T-helper 1 cell (primary cell): Measurements from ENCODE around the gene LZTS3.
"Not testable (repeated sequence)": the region's sequence is repeated elsewhere in the genome, so short reads cannot be mapped to it uniquely, and the experiment has no call there.

Source experiments
- DNase-seq, 5 donors: peaks; one replicate each; pipeline ENCODE4 v3.0.0-alpha.2; 2012 to 2020

Gene LZTS3

DNA sequence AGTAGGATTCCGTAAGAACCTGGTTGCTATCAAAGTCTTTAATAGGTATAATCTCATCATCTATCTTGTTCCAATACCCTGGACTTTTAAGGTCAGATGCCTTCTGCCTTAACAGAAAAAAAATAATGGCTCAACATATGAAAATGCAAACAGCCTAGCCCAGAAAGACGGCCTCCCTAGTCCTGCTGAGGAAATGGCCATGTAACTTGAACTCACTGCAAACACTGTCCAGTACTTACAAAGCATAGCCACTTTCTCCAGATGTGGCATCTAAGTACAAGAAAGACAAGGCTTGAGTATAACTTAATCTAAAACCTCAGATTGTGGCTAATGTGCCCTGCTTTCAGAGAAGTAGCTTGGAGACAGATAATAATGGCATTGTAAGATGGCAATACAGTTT lies 40.2 kb downstream of the LZTS3 start:
- DNase-seq: no peak

DNA sequence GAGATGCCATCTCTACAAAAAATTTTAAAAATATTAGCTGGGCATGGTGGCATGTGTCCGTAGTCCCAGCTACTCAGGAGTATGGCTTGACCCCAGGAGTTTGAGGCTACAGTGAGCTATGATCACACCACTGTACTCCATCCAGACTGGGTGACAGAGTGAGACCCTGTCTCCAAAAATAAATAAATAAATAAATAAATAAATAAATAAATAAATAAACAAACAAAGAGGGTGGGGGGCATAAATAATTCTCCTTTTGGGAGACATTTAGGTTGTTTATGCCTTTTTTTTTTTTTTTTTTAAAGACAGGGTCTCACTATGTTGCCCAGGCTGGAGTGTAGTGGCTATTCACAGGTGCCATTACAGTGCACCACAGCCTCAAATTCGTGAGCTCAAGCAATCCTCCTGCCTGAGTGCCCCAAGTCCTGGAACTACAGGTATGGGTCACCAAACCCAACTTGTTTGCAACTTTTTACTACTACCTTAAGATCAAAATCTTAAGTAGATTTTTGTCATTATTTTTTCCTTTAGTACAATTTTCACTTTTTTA lies 43.2 kb downstream of the LZTS3 start:
- no peak for DNase-seq

DNA sequence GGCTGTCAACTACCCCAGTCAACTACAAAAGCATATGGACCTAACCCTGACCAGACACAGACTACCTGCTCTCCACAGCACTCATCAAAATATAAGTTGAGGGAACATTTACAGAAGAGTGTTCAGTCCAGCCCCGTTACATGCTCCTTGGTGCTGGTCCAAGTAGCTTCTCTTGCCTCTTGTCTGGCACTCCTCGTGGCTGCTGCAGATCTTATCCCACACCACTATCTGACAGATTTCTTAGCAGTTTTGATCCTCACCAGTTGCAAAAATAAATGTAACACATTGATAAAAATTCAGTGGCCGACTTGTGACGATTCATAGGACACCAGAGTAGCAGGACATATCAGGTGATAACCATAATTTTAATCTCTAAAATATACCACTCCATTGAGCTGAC lies 44.3 kb downstream of the LZTS3 start:
- DNase-seq: no peak

DNA sequence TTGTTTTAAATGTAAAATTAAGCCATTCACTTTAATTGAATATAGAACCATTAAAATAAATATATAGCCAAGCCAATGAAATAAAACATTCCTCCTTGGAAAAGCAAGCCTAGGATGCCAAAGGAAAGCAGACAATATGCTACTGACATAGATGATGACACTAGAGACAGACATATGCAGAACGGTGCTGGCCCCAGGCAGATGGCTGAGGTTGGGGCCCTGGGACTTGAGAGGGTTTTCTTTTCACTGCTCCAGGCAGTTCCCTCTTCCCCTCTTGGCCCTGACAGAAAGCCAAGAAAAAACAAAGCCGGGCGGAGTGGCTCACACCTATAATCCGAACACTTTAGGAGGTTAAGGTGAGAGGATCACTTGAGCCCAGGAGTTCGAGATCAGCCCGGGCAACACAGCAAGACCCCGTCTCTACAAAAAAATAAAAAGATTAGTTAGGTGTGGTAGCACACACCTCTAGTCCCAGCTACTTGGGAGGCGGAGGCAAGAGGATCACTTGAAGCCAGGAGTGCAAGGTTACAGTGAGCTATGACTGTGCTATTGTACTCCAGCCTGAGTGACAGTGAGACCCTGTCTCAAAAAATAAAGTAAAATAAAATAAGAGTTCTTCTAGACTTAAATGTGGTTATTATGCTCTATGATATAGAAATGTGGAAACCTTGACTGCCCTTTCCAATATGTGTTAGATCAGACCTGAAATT lies 44.9 kb downstream of the LZTS3 start:
- DNase-seq: no peak

DNA sequence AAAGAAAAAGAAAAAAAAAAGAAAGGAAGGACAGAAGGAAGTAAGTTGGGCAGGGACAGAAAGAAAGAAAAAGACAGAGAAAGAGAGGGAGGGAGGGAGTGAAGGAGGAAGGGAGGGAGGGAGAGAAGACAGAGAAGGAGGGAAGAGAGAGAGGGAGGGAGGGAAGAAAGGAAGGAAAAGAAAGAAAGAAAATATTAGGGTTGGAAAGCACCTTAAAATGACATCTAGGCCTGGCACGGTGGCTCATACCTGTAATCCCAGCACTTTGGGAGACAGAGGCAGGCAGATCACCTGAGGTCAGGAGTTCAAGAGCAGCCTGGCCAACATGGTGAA lies 46.9 kb downstream of the LZTS3 start:
- no peak for DNase-seq

DNA sequence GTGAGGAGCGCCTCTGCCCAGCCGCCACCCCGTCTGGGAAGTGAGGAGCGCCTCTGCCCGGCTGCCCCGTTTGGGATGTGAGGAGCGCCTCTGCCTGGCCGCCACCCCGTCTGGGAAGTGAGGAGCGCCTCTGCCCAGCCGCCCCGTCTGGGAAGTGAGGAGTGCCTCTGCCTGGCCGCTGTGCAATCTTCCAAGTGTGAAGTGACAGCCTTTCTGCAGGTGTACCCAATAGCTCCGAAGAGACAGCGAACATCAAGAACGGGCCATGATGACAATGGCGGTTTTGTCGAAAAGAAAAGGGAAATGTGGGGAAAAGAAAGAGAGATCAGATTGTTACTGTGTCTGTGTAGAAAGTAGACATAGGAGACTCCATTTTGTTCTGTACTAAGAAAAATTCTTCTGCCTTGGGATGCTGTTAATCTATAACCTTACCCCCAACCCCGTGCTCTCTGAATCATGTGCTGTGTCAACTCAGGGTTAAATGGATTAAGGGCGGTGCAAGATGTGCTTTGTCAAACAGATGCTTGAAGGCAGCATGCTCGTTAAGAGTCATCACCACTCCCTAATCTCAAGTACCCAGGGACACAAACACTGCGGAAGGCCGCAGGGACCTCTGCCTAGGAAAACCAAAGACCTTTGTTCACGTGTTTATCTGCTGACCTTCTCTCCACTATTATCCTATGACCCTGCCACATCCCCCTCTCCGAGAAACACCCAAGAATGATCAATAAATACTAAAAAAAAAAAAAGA lies 47.4 kb downstream of the LZTS3 start:
- not testable (repeated sequence) for DNase-seq

DNA sequence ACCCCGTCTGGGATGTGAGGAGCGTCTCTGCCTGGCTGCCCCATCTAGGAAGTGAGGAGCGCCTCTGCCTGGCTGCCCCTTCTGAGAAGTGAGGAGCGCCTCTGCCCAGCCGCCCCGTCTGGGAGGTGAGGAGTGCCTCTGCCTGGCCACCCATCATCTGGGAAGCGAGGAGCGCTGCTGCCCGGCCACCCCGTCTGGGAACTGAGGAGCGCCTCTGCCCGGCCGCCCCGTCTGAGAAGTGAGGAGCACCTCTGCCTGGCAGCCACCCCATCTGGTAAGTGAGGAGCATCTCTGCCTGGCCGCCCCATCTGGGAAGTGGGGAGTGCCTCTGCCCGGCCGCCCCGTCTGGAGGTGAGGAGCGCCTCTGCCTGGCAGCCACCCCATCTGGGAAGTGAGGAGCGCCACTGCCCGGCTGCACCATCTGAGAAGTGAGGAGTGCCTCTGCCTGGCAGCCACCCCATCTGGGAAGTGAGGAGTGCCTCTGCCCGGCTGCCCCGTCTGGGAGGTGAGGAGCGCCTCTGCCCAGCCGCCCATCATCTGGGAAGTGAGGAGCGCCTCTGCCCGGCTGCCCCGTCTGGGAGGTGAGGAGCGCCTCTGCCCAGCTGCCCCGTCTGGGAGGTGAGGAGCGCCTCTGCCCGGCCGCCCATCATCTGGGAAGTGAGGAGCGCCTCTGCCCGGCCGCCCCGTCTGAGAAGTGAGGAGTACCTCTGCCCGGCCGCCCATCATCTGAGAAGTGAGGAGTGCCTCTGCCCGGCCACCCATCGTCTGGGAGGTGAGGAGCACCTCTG lies 48.4 kb downstream of the LZTS3 start:
- DNase-seq: not testable (repeated sequence)

DNA sequence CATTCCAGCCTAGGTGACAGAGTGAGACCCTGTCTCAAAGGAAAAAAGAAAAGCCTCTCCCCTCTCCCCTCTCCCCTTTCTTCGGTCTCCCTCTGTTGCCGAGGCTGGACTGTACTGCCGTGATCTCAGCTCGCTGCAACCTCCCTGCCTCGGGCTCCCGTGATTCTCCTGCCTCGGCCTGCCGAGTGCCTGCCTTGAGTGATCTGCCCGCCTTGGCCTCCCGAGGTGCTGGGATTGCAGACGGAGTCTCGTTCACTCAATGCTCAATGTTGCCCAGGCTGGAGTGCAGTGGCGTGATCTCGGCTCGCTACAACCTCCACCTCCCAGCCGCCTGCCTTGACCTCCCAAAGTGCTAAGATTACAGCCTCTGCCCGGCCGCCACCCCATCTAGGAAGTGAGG lies 49.2 kb downstream of the LZTS3 start:
- DNase-seq: not testable (repeated sequence)

DNA sequence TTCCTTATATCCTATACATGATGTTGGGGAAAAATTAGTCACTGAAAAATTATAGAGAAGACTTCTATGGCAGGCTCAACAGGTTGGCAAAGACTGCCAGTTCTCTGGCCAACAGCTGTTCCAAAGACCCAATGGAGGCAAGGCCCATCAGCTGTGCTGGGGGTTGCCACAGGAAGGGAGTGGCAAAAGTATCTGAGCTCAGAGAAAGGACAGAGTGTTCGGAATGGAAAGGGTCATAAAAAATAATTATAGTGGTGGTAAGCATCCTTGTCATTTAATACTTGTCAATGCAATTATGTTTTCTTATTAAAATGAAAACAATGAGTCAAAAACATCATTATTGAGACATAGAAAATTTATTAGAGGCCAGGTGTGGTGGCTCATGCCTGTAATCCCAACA lies 49.8 kb downstream of the LZTS3 start:
- peak in 1 of 5 donors; percentile 12 for DNase-seq

DNA sequence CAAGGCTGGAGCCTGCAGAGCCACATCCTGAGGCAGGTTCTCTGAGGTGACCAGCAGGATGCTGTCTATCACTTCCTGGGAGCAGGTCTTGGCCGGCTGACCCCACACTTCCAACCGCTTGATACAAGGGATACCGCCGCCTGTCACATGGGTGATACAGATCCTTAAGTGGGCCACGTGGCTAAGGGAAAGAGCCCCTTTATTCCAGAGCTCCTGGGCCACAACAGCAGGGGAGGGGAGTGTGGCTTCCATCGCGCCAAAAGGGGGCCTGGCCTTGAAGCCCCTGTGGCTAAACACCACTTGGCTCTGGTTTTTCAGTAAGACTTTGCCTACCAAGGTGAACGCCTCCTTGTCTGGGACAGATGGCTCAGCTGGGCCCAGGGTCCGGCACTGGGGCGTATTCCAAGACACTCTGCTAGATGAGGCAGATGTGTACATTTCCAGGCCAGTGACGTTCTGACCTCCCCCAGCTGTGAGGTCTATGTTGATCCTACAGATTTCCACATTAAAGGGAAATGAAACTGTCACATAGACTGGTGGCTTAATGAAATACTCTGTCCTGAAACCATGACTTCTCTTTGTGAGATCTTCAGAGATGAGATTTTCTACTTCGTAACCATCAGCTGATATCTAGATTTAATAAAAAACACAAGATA lies 51.3 kb downstream of the LZTS3 start:
- DNase-seq: no peak

DNA sequence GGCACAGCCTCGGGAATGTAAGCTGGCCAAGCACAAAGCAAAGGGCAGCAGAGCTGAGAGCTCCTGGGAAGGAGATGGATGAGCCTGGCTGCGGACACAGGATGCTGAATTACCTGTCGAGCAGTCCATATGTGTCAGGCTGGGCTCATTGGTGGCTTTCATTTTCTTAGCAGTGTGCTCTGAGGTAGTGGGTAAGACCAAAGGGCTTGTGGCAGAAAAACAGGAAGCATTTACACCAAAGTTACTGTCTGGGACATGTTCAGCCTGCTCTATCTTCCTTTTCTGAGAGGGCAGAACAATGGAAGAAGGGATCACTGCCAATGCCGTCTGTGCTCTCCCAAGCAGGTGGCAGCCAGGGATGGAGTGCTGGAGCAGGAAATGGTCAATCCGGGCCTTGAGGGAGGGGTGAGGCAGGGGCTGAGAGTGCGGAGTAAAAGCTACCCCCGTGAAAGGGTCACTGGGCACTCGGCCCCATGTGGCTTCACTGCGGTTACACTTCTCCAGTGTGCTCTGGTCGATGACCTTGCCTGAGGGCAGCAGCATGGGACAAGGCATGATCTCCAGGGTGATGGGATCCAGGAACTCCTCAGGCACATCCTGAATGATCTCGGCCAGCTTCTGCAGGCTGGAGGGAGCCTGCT lies 52.0 kb downstream of the LZTS3 start:
- DNase-seq: peak in 2 of 5 donors; percentile 13 to 35

DNA sequence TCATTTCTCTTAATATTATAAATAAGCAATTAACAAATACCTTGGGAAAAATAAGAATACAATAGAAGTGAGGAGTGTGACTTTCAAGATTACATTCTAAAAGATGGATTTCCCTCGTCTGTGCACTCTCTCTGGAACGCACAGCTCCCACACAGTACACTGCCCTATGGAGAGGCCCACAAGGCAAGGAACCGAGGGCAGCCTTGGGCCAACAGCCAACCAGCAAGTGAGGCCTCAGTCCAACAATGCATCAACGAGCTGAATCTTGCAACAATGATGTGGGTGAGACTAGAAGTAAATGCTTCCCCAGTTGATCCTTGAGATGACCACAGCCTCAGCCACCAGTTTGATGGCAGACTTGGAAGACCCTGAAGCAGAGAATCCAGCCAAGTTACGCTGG lies 54.3 kb downstream of the LZTS3 start:
- no peak for DNase-seq

DNA sequence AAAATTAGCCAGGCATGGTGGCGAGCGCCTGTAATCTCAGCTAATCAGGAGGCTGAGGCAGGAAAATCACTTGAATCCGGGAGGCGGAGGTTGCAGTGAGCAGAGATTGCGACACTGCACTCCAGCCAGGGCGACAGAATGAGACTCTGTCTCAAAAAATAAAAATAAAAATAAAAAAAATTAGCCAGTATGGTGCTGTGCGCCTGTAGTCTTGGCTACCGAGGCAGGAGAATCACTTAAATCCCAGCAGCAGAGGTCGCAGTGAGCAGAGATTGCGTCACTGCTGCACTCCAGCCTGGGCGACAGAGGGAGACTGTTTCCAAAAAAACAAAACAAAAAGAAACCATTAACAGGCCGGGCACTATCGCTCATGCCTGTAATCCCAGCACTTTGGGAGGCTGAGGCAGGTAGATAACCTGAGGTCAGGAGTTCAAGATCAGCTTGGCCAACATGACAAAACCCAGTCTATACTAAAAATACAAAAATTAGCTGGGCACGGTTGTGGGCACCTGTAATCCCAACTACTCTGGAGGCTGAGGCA lies 55.4 kb downstream of the LZTS3 start:
- peak in 3 of 5 donors; percentile 44 to 49 (median 47) for DNase-seq

DNA sequence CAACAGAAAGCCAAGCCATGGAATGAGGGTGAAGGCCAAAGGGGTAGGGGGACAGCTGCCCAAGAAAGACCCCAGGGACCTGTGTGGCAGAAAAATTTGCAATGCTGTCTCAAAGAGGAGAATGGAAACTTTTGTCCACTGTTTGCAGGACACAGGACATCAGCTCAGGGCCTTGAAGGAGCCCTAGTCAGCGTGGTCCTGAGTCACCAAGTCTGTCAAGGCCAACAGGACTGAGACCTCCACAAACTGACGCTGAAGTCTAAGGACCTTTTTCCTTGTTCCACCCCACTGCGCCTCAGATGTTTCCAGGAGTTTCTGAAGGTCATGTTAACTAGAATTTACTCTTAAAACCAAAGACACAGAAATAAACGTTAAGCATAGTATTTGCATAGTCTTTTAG lies 57.0 kb downstream of the LZTS3 start:
- DNase-seq: no peak

DNA sequence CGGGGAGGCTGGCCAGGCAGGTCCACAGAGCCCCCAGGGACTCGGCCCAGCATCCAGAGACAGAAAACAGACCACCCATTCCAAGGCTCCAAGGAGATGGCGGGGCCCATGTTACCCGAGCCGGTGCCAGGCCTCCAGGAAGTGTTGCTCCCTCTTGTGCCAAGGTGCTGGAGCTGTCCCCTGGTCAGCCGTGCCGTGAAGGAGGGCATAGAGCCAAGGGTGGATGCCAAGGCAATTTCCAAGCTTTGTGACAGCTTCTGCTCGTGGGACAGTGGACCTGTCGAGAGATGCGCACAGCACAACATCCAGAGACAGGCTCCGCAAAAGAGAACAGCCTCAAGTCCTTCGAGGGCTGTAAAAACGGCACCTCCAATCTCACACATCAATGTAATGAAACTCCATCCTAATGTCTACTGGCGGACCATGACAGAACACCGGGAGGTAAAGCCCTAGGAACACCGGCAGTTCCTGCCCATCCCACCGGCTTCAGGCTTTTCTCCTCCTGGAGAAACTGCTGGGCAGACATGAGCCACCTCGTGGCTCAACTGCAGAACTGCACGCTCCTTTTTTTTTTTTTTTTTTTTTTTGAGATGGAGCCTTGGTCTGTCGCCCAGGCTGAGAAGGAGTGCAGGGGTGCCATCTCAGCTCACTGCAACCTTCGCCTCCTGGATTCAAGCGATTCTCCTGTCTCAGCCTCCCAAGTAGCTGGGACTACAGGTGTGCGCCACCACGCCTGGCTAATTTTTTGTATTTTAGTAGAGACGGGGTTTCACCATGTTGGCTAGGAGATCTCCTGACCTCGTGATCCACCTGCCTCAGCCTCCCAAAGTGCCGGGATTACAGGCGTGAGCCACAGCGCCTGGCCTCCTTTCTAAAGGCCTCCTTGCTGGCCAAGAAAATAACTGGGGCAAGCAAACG lies 57.9 kb downstream of the LZTS3 start:
- peak in 1 of 5 donors; percentile 48 for DNase-seq
